Uterus (tissue), 2 donors: ENCODE measurements around the gene RPS6KA6.

Source experiments
- CTCF ChIP-seq, 4 experiments: fragments of 200-600 bp in 2 of 4; fragments of 450-650 bp in 2 of 4; sonication (generic) in 2 of 4; IDR thresholded peaks; one replicate each; pipeline ENCODE4 v1.5.1; 2016 to 2019; ENCODE audit warnings: antibody characterized with exemption in 4 of 4, mild to moderate bottlenecking in 2 of 4, moderate library complexity in 1 of 4
- POLR2A ChIP-seq, 2 donors: fragments of 450-650 bp; IDR thresholded peaks; one replicate each; pipeline ENCODE4 v1.6.1; 2016; ENCODE audit warnings: antibody characterized with exemption in 2 of 2, mild to moderate bottlenecking in 1 of 2, moderate library complexity in 1 of 2

GRCh38 chrX:84133023-84133422 is 55.0 kb downstream of the RPS6KA6 start:
- TF ChIP-seq CTCF (IDR thresholded peaks at IDR 0.05): no peak
- TF ChIP-seq POLR2A (IDR thresholded peaks at IDR 0.05): no peak
